ENCODE measurements around the gene BIRC6. TPM values are rescaled to one million over a fixed set of nuclear protein-coding genes. Genes with fewer than 3 reads are reported as not detected.
"Not testable (repeated sequence)": the region's sequence is repeated elsewhere in the genome, so short reads cannot be mapped to it uniquely, and the experiment has no call there.

Gene BIRC6
- total RNA-seq, 2 experiments from 2014 or later: 104 to 118 TPM

GRCh38 chr2:32427672-32428610, 71.1 kb downstream of the BIRC6 start:
- H3K4me3 Mint-ChIP-seq: no peak overlapping the region
- peaks cover 22% of the 10 kb centered on the region for H3K4me1 Mint-ChIP-seq
- no peaks in the 10 kb centered on the region for H3K27me3 Mint-ChIP-seq
- H3K27ac Mint-ChIP-seq: no peak overlapping the region
- H3K36me3 Mint-ChIP-seq (ENCODE audit: low read depth): peaks cover 35% of the 10 kb centered on the region
- POLR2A ChIA-PET: interaction anchor here (0.6 kb wide), 1 partner anchor 423 kb away, joined by 11 read pairs; no protein-coding TSS in a partner anchor
- no peaks in the 10 kb centered on the region for H3K9me3 Mint-ChIP-seq
- CTCF ChIA-PET: no interaction called here
- DNase-seq: no peak

GRCh38 chr2:32430804-32431203, 74.0 kb downstream of the BIRC6 start:
- no peaks in the 10 kb centered on the region for H3K27me3 Mint-ChIP-seq
- no peak overlapping the region for H3K4me3 Mint-ChIP-seq
- peaks cover 32% of the 10 kb centered on the region for H3K36me3 Mint-ChIP-seq (ENCODE audit: low read depth)
- H3K4me1 Mint-ChIP-seq: peaks cover 9% of the 10 kb centered on the region
- ChIA-PET POLR2A (no interaction called here), CTCF (no interaction called here)
- no peaks in the 10 kb centered on the region for H3K9me3 Mint-ChIP-seq
- no peak overlapping the region for H3K27ac Mint-ChIP-seq
- no peak for DNase-seq

- Mint-ChIP-seq H3K4me3 (no peak overlapping the region), H3K9me3 (no peaks in the 10 kb centered on the region), H3K36me3 (ENCODE audit: low read depth) (peaks cover 49% of the 10 kb centered on the region), H3K27ac (no peak overlapping the region), H3K27me3 (no peaks in the 10 kb centered on the region), H3K4me1 (no peaks in the 10 kb centered on the region)
- no peak for DNase-seq
- ChIA-PET POLR2A (no interaction called here), CTCF (interaction anchor here (0.7 kb wide), 1 partner anchor 286 kb away, joined by 3 read pairs; no protein-coding TSS in a partner anchor)
Observed at GRCh38 chr2:32436150-32436549, 79.3 kb downstream of the BIRC6 start.

GRCh38 chr2:32442020-32442467, 85.2 kb downstream of the BIRC6 start:
- Mint-ChIP-seq H3K4me3 (no peak overlapping the region), H3K4me1 (no peaks in the 10 kb centered on the region), H3K27me3 (no peaks in the 10 kb centered on the region), H3K9me3 (no peaks in the 10 kb centered on the region), H3K27ac (no peak overlapping the region), H3K36me3 (ENCODE audit: low read depth) (peaks cover 60% of the 10 kb centered on the region)
- CTCF ChIA-PET: no interaction called here
- POLR2A ChIA-PET: interaction anchor here (0.6 kb wide), 1 partner anchor 32 kb away, joined by 4 read pairs; no protein-coding TSS in a partner anchor
- DNase-seq: no peak

GRCh38 chr2:32446369-32446768, 89.5 kb downstream of the BIRC6 start:
- H3K27ac Mint-ChIP-seq: no peak overlapping the region
- no peak for DNase-seq
- ChIA-PET CTCF (no interaction called here), POLR2A (no interaction called here)
- no peaks in the 10 kb centered on the region for H3K27me3 Mint-ChIP-seq
- no peak overlapping the region for H3K4me3 Mint-ChIP-seq
- H3K9me3 Mint-ChIP-seq: no peaks in the 10 kb centered on the region
- H3K4me1 Mint-ChIP-seq: no peaks in the 10 kb centered on the region
- H3K36me3 Mint-ChIP-seq (ENCODE audit: low read depth): peaks cover 52% of the 10 kb centered on the region

GRCh38 chr2:32450851-32451250, 94.0 kb downstream of the BIRC6 start:
- Mint-ChIP-seq H3K4me1 (peaks cover 6% of the 10 kb centered on the region), H3K9me3 (no peaks in the 10 kb centered on the region), H3K27me3 (no peaks in the 10 kb centered on the region), H3K4me3 (no peak overlapping the region), H3K27ac (no peak overlapping the region), H3K36me3 (ENCODE audit: low read depth) (peaks cover 32% of the 10 kb centered on the region)
- no peak for DNase-seq
- POLR2A ChIA-PET: no interaction called here
- CTCF ChIA-PET: no interaction called here

GRCh38 chr2:32452338-32453064, 95.7 kb downstream of the BIRC6 start:
- Mint-ChIP-seq H3K4me3 (no peak overlapping the region), H3K9me3 (no peaks in the 10 kb centered on the region), H3K27me3 (no peaks in the 10 kb centered on the region), H3K36me3 (ENCODE audit: low read depth) (peaks cover 36% of the 10 kb centered on the region), H3K4me1 (peaks cover 7% of the 10 kb centered on the region), H3K27ac (no peak overlapping the region)
- no peak for DNase-seq
- ChIA-PET CTCF (no interaction called here), POLR2A (no interaction called here)

GRCh38 chr2:32453242-32454062, 96.6 kb downstream of the BIRC6 start:
- Mint-ChIP-seq H3K9me3 (no peaks in the 10 kb centered on the region), H3K36me3 (ENCODE audit: low read depth) (peaks cover 42% of the 10 kb centered on the region), H3K4me1 (peaks cover 9% of the 10 kb centered on the region), H3K4me3 (no peak overlapping the region), H3K27ac (no peak overlapping the region), H3K27me3 (no peaks in the 10 kb centered on the region)
- POLR2A ChIA-PET: no interaction called here
- CTCF ChIA-PET: no interaction called here
- DNase-seq: no peak

- CTCF ChIA-PET: interaction anchor here (1.2 kb wide), 1 partner anchor 13 kb away, joined by 3 read pairs; no protein-coding TSS in a partner anchor
- POLR2A ChIA-PET: no interaction called here
- Mint-ChIP-seq H3K4me3 (no peak overlapping the region), H3K9me3 (no peaks in the 10 kb centered on the region), H3K36me3 (ENCODE audit: low read depth) (peaks cover 35% of the 10 kb centered on the region), H3K27ac (no peak overlapping the region), H3K27me3 (no peaks in the 10 kb centered on the region), H3K4me1 (peaks cover 9% of the 10 kb centered on the region)
- DNase-seq: no peak
Observed at GRCh38 chr2:32455816-32456215, 99.0 kb downstream of the BIRC6 start.

- no peak for DNase-seq
- POLR2A ChIA-PET: no interaction called here
- Mint-ChIP-seq H3K36me3 (ENCODE audit: low read depth) (peaks cover 32% of the 10 kb centered on the region), H3K4me3 (no peak overlapping the region), H3K4me1 (peaks cover 9% of the 10 kb centered on the region), H3K27me3 (no peaks in the 10 kb centered on the region), H3K9me3 (no peaks in the 10 kb centered on the region), H3K27ac (no peak overlapping the region)
- CTCF ChIA-PET: no interaction called here
Observed at GRCh38 chr2:32456808-32457207, 100.0 kb downstream of the BIRC6 start.

- ChIA-PET POLR2A (no interaction called here), CTCF (no interaction called here)
- Mint-ChIP-seq H3K36me3 (ENCODE audit: low read depth) (peaks cover 34% of the 10 kb centered on the region), H3K4me3 (no peak overlapping the region), H3K27me3 (no peaks in the 10 kb centered on the region), H3K4me1 (peaks cover 7% of the 10 kb centered on the region), H3K9me3 (no peaks in the 10 kb centered on the region), H3K27ac (no peak overlapping the region)
- DNase-seq: no peak
Observed at GRCh38 chr2:32457814-32458213, 101.0 kb downstream of the BIRC6 start.

- H3K9me3 Mint-ChIP-seq, DNase-seq, POLR2A ChIA-PET, H3K27ac Mint-ChIP-seq, CTCF ChIA-PET, H3K4me3 Mint-ChIP-seq, H3K4me1 Mint-ChIP-seq, H3K27me3 Mint-ChIP-seq: not testable (repeated sequence)
- H3K36me3 Mint-ChIP-seq (ENCODE audit: low read depth): peaks cover 43% of the 10 kb centered on the region
Observed at GRCh38 chr2:32460861-32461260, 104.0 kb downstream of the BIRC6 start.

- ChIA-PET POLR2A (interaction anchor here (0.6 kb wide), 1 partner anchor 12 kb away, joined by 4 read pairs; no protein-coding TSS in a partner anchor), CTCF (no interaction called here)
- Mint-ChIP-seq H3K27ac (no peak overlapping the region), H3K4me1 (peaks cover 1% of the 10 kb centered on the region), H3K4me3 (no peak overlapping the region), H3K27me3 (no peaks in the 10 kb centered on the region), H3K36me3 (ENCODE audit: low read depth) (peaks cover 44% of the 10 kb centered on the region), H3K9me3 (no peaks in the 10 kb centered on the region)
- DNase-seq: no peak
Observed at GRCh38 chr2:32463110-32463509, 106.3 kb downstream of the BIRC6 start.

Measured in activated CD4-positive, alpha-beta T cell treated with anti-CD3 and anti-CD28 coated beads, Interleukin-2, amount 10 ng/mL, durations not matched to agents 7 days and 5 days (primary cell).